A673 (cell line): Measurements from ENCODE around the gene MEGF10. TPM values are rescaled to one million over a fixed set of nuclear protein-coding genes. Genes with fewer than 3 reads are reported as not detected.

Experiments
- BruUV-seq: library from RNA; stranded (reverse); fragments of 400-500 nt; replicated peaks from 2 replicates; lab custom pipeline; 2021; lab: Mats Ljungman, UMichigan
- CTCF ChIA-PET: fragments of 300-600 bp; sonication (Branson Sonifier 250); formaldehyde crosslinking; loops from one replicate; lab custom pipeline; 2022; ENCODE audit warnings: antibody characterized with exemption; lab: Charles Lee
- POLR2A ChIA-PET: fragments of 300-600 bp; sonication (Branson Sonifier 250); formaldehyde crosslinking; loops from one replicate; lab custom pipeline; 2022; ENCODE audit warnings: antibody characterized with exemption; ENCODE audit not compliant: low non-redundant PET; lab: Charles Lee
- DNase-seq: peaks from one replicate; pipeline ENCODE4 v3.0.0-alpha.2; 2015; ENCODE audit warnings: low spot score
- H3K27ac ChIP-seq: fragments of 200-600 bp; sonication (generic); 2 replicates; pipeline ENCODE4 v1.5.1; 2016; ENCODE audit warnings: mixed run types, low read depth, mild to moderate bottlenecking, mixed read lengths, antibody characterized with exemption, low read length; ENCODE audit not compliant: poor library complexity, severe bottlenecking
- H3K27me3 ChIP-seq: fragments of 200-600 bp; sonication (generic); replicated peaks from 2 replicates; pipeline ENCODE4 v1.6.1; 2017; ENCODE audit warnings: mixed run types, low read depth, mild to moderate bottlenecking, mixed read lengths, antibody characterized with exemption, low read length; ENCODE audit not compliant: insufficient read depth, poor library complexity
- H3K36me3 ChIP-seq: fragments of 200-600 bp; sonication (generic); 2 replicates; pipeline ENCODE4 v1.6.1; 2016; ENCODE audit warnings: mixed run types, mild to moderate bottlenecking, mixed read lengths, antibody characterized with exemption, low read length; ENCODE audit not compliant: insufficient read depth, poor library complexity, severe bottlenecking
- H3K4me1 ChIP-seq: fragments of 200-600 bp; sonication (generic); 2 replicates; pipeline ENCODE4 v1.6.1; 2017; ENCODE audit warnings: mixed run types, mild to moderate bottlenecking, mixed read lengths, antibody characterized with exemption, low read length; ENCODE audit not compliant: insufficient read depth, poor library complexity, severe bottlenecking
- H3K4me3 ChIP-seq: fragments of 200-600 bp; sonication (generic); 2 replicates; pipeline ENCODE4 v1.5.1; 2016; ENCODE audit warnings: low read depth, mixed run types, mild to moderate bottlenecking, mixed read lengths, low read length; ENCODE audit not compliant: poor library complexity, severe bottlenecking
- H3K9me3 ChIP-seq: fragments of 200-600 bp; sonication (generic); 2 replicates; pipeline ENCODE4 v1.6.1; 2016; ENCODE audit warnings: mixed run types, low read depth, mild to moderate bottlenecking, mixed read lengths, antibody characterized with exemption, low read length; ENCODE audit not compliant: poor library complexity, severe bottlenecking
- CTCF ChIP-seq: fragments of 300-800, 200-600 bp; sonication (generic); conservative IDR thresholded peaks from 2 replicates; pipeline ENCODE4 v1.5.1; 2017; ENCODE audit warnings: low read depth, mild to moderate bottlenecking, antibody characterized with exemption, low read length, moderate library complexity, mixed read lengths
- EZH2 ChIP-seq: fragments of 200-600 bp; sonication (generic); IDR thresholded peaks from 2 replicates; pipeline ENCODE4 v1.6.1; 2017; ENCODE audit warnings: borderline replicate concordance, low read depth, mild to moderate bottlenecking, mixed read lengths, antibody characterized with exemption, low read length; ENCODE audit not compliant: poor library complexity, severe bottlenecking
- intact Hi-C: fragments of 100-400 bp; cut with micrococcal nuclease; formaldehyde crosslinking; loops from one replicate; pipeline ENCODE4 v1.10.0; 2022; ENCODE audit not compliant: unreplicated experiment
- total RNA-seq: library from RNA; stranded (reverse); gene quantifications from 2 replicates; pipeline ENCODE4 v1.2.3, GENCODE V29; 2021

The MEGF10 gene
- total RNA-seq, 1 experiment from 2014 or later = 0.71 TPM

DNA sequence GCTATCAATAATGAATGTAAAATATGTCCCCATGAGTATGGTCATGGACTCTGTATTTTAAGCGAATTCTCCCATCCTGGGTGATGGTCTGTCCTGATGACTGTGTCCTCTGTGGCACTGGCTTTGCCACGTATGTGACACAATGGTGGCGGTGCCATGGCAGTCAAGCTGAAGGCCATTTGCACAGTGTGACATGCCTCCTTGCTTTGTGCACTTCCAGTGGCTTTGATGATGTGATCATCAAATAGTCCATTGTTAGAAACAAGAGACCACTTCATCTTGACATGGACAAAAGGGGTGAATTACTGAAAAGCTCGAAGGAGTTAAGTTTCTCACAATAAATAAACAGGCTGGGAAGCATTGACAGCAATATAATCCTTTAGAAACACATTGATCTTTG is 195.9 kb downstream of the MEGF10 start:
- ChIA-PET CTCF (no interaction called here), POLR2A (no interaction called here)
- intact Hi-C loops = no loop called here
- no peak for DNase-seq
- TF ChIP-seq EZH2 (no peak), CTCF (no peak)
- Histone ChIP-seq H3K36me3 (no peaks in the 10 kb centered on the region), H3K27me3 (peaks cover 6% of the 10 kb centered on the region), H3K9me3 (no peaks in the 10 kb centered on the region), H3K4me3 (no peak overlapping the region), H3K4me1 (no peaks in the 10 kb centered on the region), H3K27ac (no peak overlapping the region)
- BruUV-seq = no TSS peak

- no peak overlapping the region for H3K27ac ChIP-seq
- H3K27me3 ChIP-seq = peaks cover 6% of the 10 kb centered on the region
- ChIA-PET CTCF (no interaction called here), POLR2A (no interaction called here)
- peak; percentile 62 for DNase-seq
- no peaks in the 10 kb centered on the region for H3K9me3 ChIP-seq
- no peak overlapping the region for H3K4me3 ChIP-seq
- intact Hi-C loops = loop anchor here (1.0 to 5.0 kb wide), 2 partner anchors 203 to 836 kb away; partner anchors contain the start of gene MEGF10
- no peaks in the 10 kb centered on the region for H3K4me1 ChIP-seq
- no peaks in the 10 kb centered on the region for H3K36me3 ChIP-seq
- no peak for TF ChIP-seq EZH2
- peak; percentile 94 for TF ChIP-seq CTCF
- no TSS peak for BruUV-seq
Observed at GRCh38 chr5:127492854-127493738, 202.5 kb downstream of the MEGF10 start.

DNA sequence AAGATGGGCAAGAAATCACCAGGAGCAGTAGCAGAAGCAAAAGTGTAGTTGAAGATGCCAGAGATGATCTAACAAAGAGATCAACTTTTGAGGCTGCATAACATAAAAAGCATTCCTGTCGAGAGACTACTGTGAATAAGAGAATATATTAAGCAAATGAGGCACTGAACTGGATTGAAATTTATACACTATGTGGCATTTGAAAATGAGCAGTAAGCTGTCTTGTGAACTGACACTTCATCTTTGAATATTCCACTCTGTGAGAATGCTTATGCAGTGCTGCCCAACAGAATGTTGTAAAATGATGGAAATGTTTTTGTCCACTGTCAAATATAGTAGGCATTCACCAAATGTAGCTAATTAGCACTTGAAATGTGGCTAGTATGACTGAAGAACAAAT is 208.0 kb downstream of the MEGF10 start:
- H3K9me3 ChIP-seq = no peaks in the 10 kb centered on the region
- no peaks in the 10 kb centered on the region for H3K4me1 ChIP-seq
- no peak for DNase-seq
- intact Hi-C loops = no loop called here
- POLR2A ChIA-PET = no interaction called here
- H3K27ac ChIP-seq = no peak overlapping the region
- TF ChIP-seq CTCF = no peak
- TF ChIP-seq EZH2 = no peak
- CTCF ChIA-PET = no interaction called here
- no peaks in the 10 kb centered on the region for H3K36me3 ChIP-seq
- BruUV-seq = no TSS peak
- no peaks in the 10 kb centered on the region for H3K27me3 ChIP-seq
- H3K4me3 ChIP-seq = no peak overlapping the region
